Measurements from ENCODE around the gene ZNF263.

The ZNF263 gene

DNA sequence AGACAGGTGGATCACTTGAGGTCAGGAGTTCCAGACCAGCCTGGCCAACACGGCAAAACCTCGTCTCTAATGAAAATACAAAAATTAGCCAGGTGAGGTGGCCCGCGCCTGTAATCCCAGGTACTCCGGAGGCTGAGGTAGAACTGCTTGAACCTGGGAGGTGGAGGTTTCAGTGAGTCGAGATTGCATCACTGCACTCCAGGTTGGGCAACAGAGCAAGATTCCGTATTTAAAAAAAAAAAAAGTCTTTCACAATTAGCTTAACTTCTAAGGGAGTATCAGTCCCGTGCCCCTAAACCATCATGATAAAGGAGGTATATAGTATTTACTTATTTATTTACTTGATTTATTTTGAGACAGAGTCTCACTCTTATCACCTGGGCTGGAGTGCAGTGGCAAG lies 23.5 kb upstream of the ZNF263 start:
- H4K20me1 ChIP-seq (ENCODE audit: low read depth, low read length) = no peaks in the 10 kb centered on the region
- H2AFZ ChIP-seq (ENCODE audit: low read depth, low read length, severe bottlenecking) = no peak overlapping the region
- H3K79me2 ChIP-seq (ENCODE audit: insufficient read depth, low read length) = no peaks in the 10 kb centered on the region
- no peak for TF ChIP-seq CTCF (IDR thresholded peaks at IDR 0.05; ENCODE audit: insufficient read depth, low read length, poor library complexity, severe bottlenecking)
- TF ChIP-seq EZH2phosphoT487 (conservative IDR thresholded peaks at IDR 0.05; ENCODE audit: low read length) = no peak
- no peak overlapping the region for H3K4me3 ChIP-seq (ENCODE audit: insufficient read depth, low read length, poor library complexity, severe bottlenecking)
- H3K9ac ChIP-seq (ENCODE audit: low read length) = no peak overlapping the region
- peaks cover 9% of the 10 kb centered on the region for H3F3A ChIP-seq (ENCODE audit: insufficient read depth)
- H3K27me3 ChIP-seq (ENCODE audit: low read length) = no peaks in the 10 kb centered on the region
- no peaks in the 10 kb centered on the region for H3K9me3 ChIP-seq (ENCODE audit: insufficient read depth, low read length)
- no peaks in the 10 kb centered on the region for H3K9me2 ChIP-seq (replicated peaks; ENCODE audit: insufficient read depth, low read length)
- H3K27ac ChIP-seq (ENCODE audit: low read depth, low read length) = no peak overlapping the region
- H3K36me3 ChIP-seq (ENCODE audit: low read length) = no peaks in the 10 kb centered on the region
- no peak overlapping the region for H3K4me2 ChIP-seq (ENCODE audit: low read depth, low read length, poor library complexity, severe bottlenecking)

DNA sequence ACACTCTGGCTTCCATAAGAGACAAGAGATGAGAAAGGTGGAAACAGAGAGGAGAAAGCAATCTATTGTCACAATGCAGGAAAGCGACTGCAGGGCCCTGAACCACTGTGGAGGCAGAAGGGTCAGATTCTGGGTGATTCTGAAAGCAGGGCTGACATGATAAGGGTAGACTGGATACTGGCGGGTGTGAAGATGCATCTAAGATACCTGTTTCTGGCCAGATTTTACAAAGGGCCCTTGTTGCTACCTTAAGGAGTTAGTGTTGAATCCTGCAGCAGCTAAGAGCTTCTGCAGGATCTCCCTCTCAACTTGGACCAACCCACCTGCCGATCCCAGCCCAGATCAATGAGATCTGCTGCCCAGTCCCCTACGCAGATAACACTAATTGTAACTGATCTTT lies 20.8 kb upstream of the ZNF263 start:
- Histone ChIP-seq H3K9ac (ENCODE audit: low read length) (no peak overlapping the region), H2AFZ (ENCODE audit: low read depth, low read length, severe bottlenecking) (no peak overlapping the region), H3K79me2 (ENCODE audit: insufficient read depth, low read length) (no peaks in the 10 kb centered on the region), H4K20me1 (ENCODE audit: low read depth, low read length) (no peaks in the 10 kb centered on the region), H3K9me3 (ENCODE audit: insufficient read depth, low read length) (no peaks in the 10 kb centered on the region), H3K27ac (ENCODE audit: low read depth, low read length) (no peak overlapping the region), H3F3A (ENCODE audit: insufficient read depth) (peaks cover 9% of the 10 kb centered on the region), H3K4me2 (ENCODE audit: low read depth, low read length, poor library complexity, severe bottlenecking) (no peak overlapping the region), H3K27me3 (ENCODE audit: low read length) (no peaks in the 10 kb centered on the region), H3K36me3 (ENCODE audit: low read length) (no peaks in the 10 kb centered on the region), H3K4me3 (ENCODE audit: insufficient read depth, low read length, poor library complexity, severe bottlenecking) (no peak overlapping the region), H3K9me2 (replicated peaks; ENCODE audit: insufficient read depth, low read length) (no peaks in the 10 kb centered on the region)
- TF ChIP-seq EZH2phosphoT487 (conservative IDR thresholded peaks at IDR 0.05; ENCODE audit: low read length) (no peak), CTCF (IDR thresholded peaks at IDR 0.05; ENCODE audit: insufficient read depth, low read length, poor library complexity, severe bottlenecking) (no peak)

DNA sequence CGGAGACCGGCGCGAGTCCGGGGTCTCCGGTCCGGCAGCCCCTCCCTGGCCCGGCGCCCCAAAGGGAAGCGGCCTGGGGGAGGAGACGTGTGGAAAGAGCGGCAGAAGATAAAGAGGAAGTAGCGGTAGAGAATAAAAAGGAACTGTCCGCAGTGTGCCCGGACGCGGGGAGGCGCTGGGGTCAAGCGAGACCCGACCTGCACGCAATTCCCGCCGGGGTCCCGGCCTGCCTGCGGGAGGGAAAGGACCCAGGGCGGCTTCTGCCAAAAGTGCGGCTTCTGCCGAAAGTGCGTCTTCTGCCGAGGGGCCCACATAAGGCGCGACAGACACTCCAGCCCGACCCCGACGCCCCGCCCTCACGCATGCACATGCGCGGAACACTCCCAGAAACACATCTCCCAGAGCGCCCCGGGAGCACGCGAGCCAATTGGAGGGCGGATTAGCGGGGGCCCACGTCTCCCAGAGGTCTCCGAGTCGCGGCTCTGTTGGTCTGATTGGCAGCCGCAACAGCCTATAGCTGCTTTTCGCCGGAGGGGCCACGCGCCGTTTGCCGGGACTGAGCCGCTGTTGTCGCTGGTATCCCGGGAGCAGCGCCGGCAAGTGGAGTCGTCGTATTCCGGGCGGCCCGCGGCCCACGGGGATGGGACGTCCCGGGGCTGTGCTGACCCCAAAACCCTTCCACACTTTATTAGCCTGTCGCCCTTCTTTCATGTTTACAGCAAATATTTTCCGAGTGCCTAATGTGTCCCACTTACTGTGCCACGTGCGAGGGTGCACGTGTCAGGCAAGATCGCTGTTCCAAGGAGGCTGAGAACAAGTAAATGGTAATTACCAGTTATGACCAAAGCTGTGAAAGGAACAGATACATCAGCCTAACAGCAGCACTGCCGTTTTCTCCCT lies 18.9 kb upstream of the ZNF263 start:
- no peaks in the 10 kb centered on the region for H3K27me3 ChIP-seq (ENCODE audit: low read length)
- H2AFZ ChIP-seq (ENCODE audit: low read depth, low read length, severe bottlenecking) = peak overlapping the region; percentile 78
- no peaks in the 10 kb centered on the region for H3K9me2 ChIP-seq (replicated peaks; ENCODE audit: insufficient read depth, low read length)
- TF ChIP-seq CTCF (IDR thresholded peaks at IDR 0.05; ENCODE audit: insufficient read depth, low read length, poor library complexity, severe bottlenecking) = no peak
- H3K4me2 ChIP-seq (ENCODE audit: low read depth, low read length, poor library complexity, severe bottlenecking) = peak overlapping the region; percentile 72
- peak overlapping the region; percentile 93 for H3K9ac ChIP-seq (ENCODE audit: low read length)
- no peaks in the 10 kb centered on the region for H3K9me3 ChIP-seq (ENCODE audit: insufficient read depth, low read length)
- peaks cover 9% of the 10 kb centered on the region for H3F3A ChIP-seq (ENCODE audit: insufficient read depth)
- H3K27ac ChIP-seq (ENCODE audit: low read depth, low read length) = peak overlapping the region; percentile 76
- no peaks in the 10 kb centered on the region for H3K79me2 ChIP-seq (ENCODE audit: insufficient read depth, low read length)
- no peaks in the 10 kb centered on the region for H4K20me1 ChIP-seq (ENCODE audit: low read depth, low read length)
- H3K4me3 ChIP-seq (ENCODE audit: insufficient read depth, low read length, poor library complexity, severe bottlenecking) = peak overlapping the region; percentile 79
- H3K36me3 ChIP-seq (ENCODE audit: low read length) = no peaks in the 10 kb centered on the region
